ENCODE measurements around the gene DMRTC2. TPM values are rescaled to one million over a fixed set of nuclear protein-coding genes. Genes with fewer than 3 reads are reported as not detected.

Gene DMRTC2
- total and polyA plus RNA-seq, 4 experiments from 2014 or later = not detected

GRCh38 chr19:41887711-41888382, 43.0 kb downstream of the DMRTC2 start:
- H3K4me1 Mint-ChIP-seq = peaks cover 27 to 78% (median 56%) of the 10 kb centered on the region in 4 donors

GRCh38 chr19:41888926-41889325, 44.1 kb downstream of the DMRTC2 start:
- H3K36me3 ChIP-seq (ENCODE audit: insufficient read depth, low read length) = peaks cover 42% of the 10 kb centered on the region
- peaks cover 31 to 81% (median 58%) of the 10 kb centered on the region in 4 donors for H3K4me1 Mint-ChIP-seq
- peaks cover 42 to 61% of the 10 kb centered on the region in 2 donors for H3K36me3 Mint-ChIP-seq
- intact Hi-C loops (cut with micrococcal nuclease) = no loop called here
- H3K27me3 ChIP-seq (ENCODE audit: insufficient read depth, low read length) = no peaks in the 10 kb centered on the region
- DNase-seq = no peak
- H3K9me3 Mint-ChIP-seq = no peaks in the 10 kb centered on the region
- peak overlapping the region; percentile 27 for H3K27ac ChIP-seq (ENCODE audit: low read depth, low read length)
- H3K27me3 Mint-ChIP-seq = no peaks in the 10 kb centered on the region
- ChIA-PET CTCF (ENCODE audit: partially characterized antibody) (interaction anchor here (1.3 to 8.9 kb wide), 6 partner anchors 12 to 54 kb away, joined by 3 to 142 read pairs (median 4); partner anchors contain the start of genes CD79A and RPS19), POLR2A (ENCODE audit: partially characterized antibody) (interaction anchor here (1.2 to 13.9 kb wide), 11 partner anchors 15 to 287 kb away, joined by 3 to 579 read pairs (median 49); partner anchors contain the start of genes CD79A, ERFL, RABAC1 and RPS19)
- no peak overlapping the region for H3K4me3 ChIP-seq (ENCODE audit: low read length in 2 of 2)
- H3K4me3 Mint-ChIP-seq = peak overlapping the region in 7 of 8 donors; percentile 53 to 99 (median 94)
- H3K9me3 ChIP-seq (ENCODE audit: control insufficient read depth in 1 of 2, low read length in 2 of 2) = no peaks in the 10 kb centered on the region
- peak overlapping the region; percentile 53 to 98 (median 90) for H3K27ac Mint-ChIP-seq
- H3K4me1 ChIP-seq (ENCODE audit: insufficient read depth, low read length) = peaks cover 79% of the 10 kb centered on the region

More at GRCh38 chr19:41887711-41888382, 43.0 kb downstream of the DMRTC2 start:
- Histone ChIP-seq H3K9me3 (ENCODE audit: control insufficient read depth in 1 of 2, low read length in 2 of 2) (no peaks in the 10 kb centered on the region), H3K27ac (ENCODE audit: low read depth, low read length) (peak overlapping the region; percentile 82), H3K36me3 (ENCODE audit: insufficient read depth, low read length) (peaks cover 38% of the 10 kb centered on the region), H3K4me3 (ENCODE audit: low read length in 2 of 2) (peak overlapping the region; percentile 39 to 88), H3K27me3 (ENCODE audit: insufficient read depth, low read length) (no peaks in the 10 kb centered on the region), H3K4me1 (ENCODE audit: insufficient read depth, low read length) (peaks cover 74% of the 10 kb centered on the region)
- Mint-ChIP-seq H3K27ac (peak overlapping the region; percentile 90 to 99 (median 97)), H3K36me3 (peaks cover 42 to 64% of the 10 kb centered on the region in 2 donors), H3K4me3 (peak overlapping the region; percentile 86 to 99 (median 96)), H3K9me3 (no peaks in the 10 kb centered on the region), H3K27me3 (no peaks in the 10 kb centered on the region)
- peak; percentile 78 to 94 (median 82) for DNase-seq
- intact Hi-C loops (cut with micrococcal nuclease) = loop anchor here (1.0 to 2.0 kb wide), 7 partner anchors 13 to 71 kb away; partner anchors contain the start of genes ERFL, RABAC1 and RPS19
- POLR2A ChIA-PET (ENCODE audit: partially characterized antibody) = interaction anchor here (1.1 to 13.9 kb wide), 16 partner anchors 14 to 524 kb away, joined by 3 to 579 read pairs (median 10); partner anchors contain the start of genes CD79A, ERFL, RABAC1 and RPS19
- CTCF ChIA-PET (ENCODE audit: partially characterized antibody) = interaction anchor here (0.7 to 8.9 kb wide), 10 partner anchors 12 to 63 kb away, joined by 3 to 142 read pairs (median 4); partner anchors contain the start of genes CD79A, ERFL and RPS19

DNA sequence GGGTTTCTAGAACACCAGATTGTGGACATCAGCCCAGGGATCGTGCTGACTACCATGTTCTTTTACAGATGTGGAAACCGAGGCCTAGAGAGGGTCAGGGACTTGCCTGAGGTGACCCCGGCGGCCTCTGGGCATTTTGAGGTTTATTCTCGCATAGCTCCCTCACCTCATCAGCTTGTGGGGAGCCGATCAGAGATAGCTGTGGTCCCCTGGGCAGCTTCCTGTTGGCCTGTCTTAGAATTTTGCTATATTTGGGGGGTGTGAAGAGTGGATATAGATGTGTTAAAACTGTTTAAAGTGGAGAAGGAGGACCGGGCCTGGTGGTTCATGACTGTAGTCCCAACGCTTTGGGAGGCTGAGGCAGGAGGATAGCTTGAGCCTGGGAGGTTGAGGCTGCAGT, 45.1 kb downstream of the DMRTC2 start:
- peak overlapping the region; percentile 27 for H3K27ac ChIP-seq (ENCODE audit: low read depth, low read length)
- CTCF ChIA-PET (ENCODE audit: partially characterized antibody) = interaction anchor here (1.3 to 8.9 kb wide), 7 partner anchors 11 to 61 kb away, joined by 3 to 142 read pairs (median 4); partner anchors contain the start of genes CD79A and RPS19
- no peak for DNase-seq
- Mint-ChIP-seq H3K27ac (peak overlapping the region; percentile 57 to 98 (median 81)), H3K4me1 (peaks cover 33 to 86% (median 53%) of the 10 kb centered on the region in 4 donors), H3K27me3 (no peaks in the 10 kb centered on the region), H3K36me3 (peaks cover 46 to 58% of the 10 kb centered on the region in 2 donors), H3K4me3 (peak overlapping the region in 4 of 8 donors; percentile 49 to 62 (median 52)), H3K9me3 (no peaks in the 10 kb centered on the region)
- POLR2A ChIA-PET (ENCODE audit: partially characterized antibody) = interaction anchor here (1.1 to 13.9 kb wide), 6 partner anchors 14 to 50 kb away, joined by 3 to 579 read pairs (median 201); partner anchors contain the start of genes CD79A, ERFL and RPS19
- intact Hi-C loops (cut with micrococcal nuclease) = no loop called here
- no peaks in the 10 kb centered on the region for H3K27me3 ChIP-seq (ENCODE audit: insufficient read depth, low read length)
- H3K36me3 ChIP-seq (ENCODE audit: insufficient read depth, low read length) = peaks cover 52% of the 10 kb centered on the region
- H3K4me1 ChIP-seq (ENCODE audit: insufficient read depth, low read length) = peaks cover 86% of the 10 kb centered on the region
- H3K9me3 ChIP-seq (ENCODE audit: control insufficient read depth in 1 of 2, low read length in 2 of 2) = no peaks in the 10 kb centered on the region
- H3K4me3 ChIP-seq (ENCODE audit: low read length in 2 of 2) = no peak overlapping the region

DNA sequence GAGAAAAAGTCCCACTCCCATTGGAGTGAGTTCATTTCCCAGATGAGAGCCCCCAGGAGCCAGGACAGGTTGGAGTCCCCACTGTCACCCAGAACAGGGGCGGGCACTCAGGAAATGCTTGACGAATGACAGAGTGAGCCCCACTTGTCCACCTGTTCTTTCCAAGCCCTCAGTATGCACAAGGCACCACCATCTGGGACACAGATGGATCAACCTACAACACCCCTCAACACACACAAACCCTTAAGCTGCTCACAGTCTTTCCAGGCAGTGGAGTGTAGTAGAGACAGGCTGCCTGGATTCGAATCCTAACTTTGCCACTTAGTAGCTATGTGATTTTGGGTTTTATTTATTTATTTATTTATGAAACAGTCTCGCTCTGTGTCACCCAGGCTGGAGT, 46.1 kb downstream of the DMRTC2 start:
- intact Hi-C loops (cut with micrococcal nuclease) = no loop called here
- no peaks in the 10 kb centered on the region for H3K9me3 Mint-ChIP-seq
- CTCF ChIA-PET (ENCODE audit: partially characterized antibody) = interaction anchor here (0.8 to 8.9 kb wide), 3 partner anchors 17 to 60 kb away, joined by 4 to 142 read pairs (median 5); partner anchors contain the start of gene CD79A
- no peaks in the 10 kb centered on the region for H3K27me3 Mint-ChIP-seq
- Histone ChIP-seq H3K4me1 (ENCODE audit: insufficient read depth, low read length) (peaks cover 86% of the 10 kb centered on the region), H3K36me3 (ENCODE audit: insufficient read depth, low read length) (peaks cover 62% of the 10 kb centered on the region), H3K4me3 (ENCODE audit: low read length in 2 of 2) (no peak overlapping the region), H3K27me3 (ENCODE audit: insufficient read depth, low read length) (no peaks in the 10 kb centered on the region), H3K9me3 (ENCODE audit: control insufficient read depth in 1 of 2, low read length in 2 of 2) (no peaks in the 10 kb centered on the region), H3K27ac (ENCODE audit: low read depth, low read length) (no peak overlapping the region)
- H3K4me3 Mint-ChIP-seq = peak overlapping the region in 1 of 8 donors; percentile 13
- peak overlapping the region in 5 of 7 donors; percentile 42 to 90 (median 68) for H3K27ac Mint-ChIP-seq
- peaks cover 47 to 58% of the 10 kb centered on the region in 2 donors for H3K36me3 Mint-ChIP-seq
- no peak for DNase-seq
- POLR2A ChIA-PET (ENCODE audit: partially characterized antibody) = interaction anchor here (0.6 to 13.9 kb wide), 10 partner anchors 13 to 1288 kb away, joined by 3 to 579 read pairs (median 6); partner anchors contain the start of genes CD79A, ERFL and RPS19
- peaks cover 34 to 86% (median 51%) of the 10 kb centered on the region in 4 donors for H3K4me1 Mint-ChIP-seq

- Histone ChIP-seq H3K4me3 (ENCODE audit: low read length in 2 of 2) (no peak overlapping the region), H3K27me3 (ENCODE audit: insufficient read depth, low read length) (no peaks in the 10 kb centered on the region), H3K4me1 (ENCODE audit: insufficient read depth, low read length) (peaks cover 86% of the 10 kb centered on the region), H3K9me3 (ENCODE audit: control insufficient read depth in 1 of 2, low read length in 2 of 2) (no peaks in the 10 kb centered on the region), H3K36me3 (ENCODE audit: insufficient read depth, low read length) (peaks cover 70% of the 10 kb centered on the region), H3K27ac (ENCODE audit: low read depth, low read length) (peak overlapping the region; percentile 37)
- ChIA-PET CTCF (ENCODE audit: partially characterized antibody) (interaction anchor here (0.6 to 8.9 kb wide), 4 partner anchors 19 to 58 kb away, joined by 3 to 142 read pairs (median 4); partner anchors contain the start of genes CD79A and RPS19), POLR2A (ENCODE audit: partially characterized antibody) (interaction anchor here (1.5 to 13.9 kb wide), 7 partner anchors 9 to 54 kb away, joined by 3 to 579 read pairs (median 156); partner anchors contain the start of genes ARHGEF1, CD79A, ERFL and RPS19)
- Mint-ChIP-seq H3K4me3 (peak overlapping the region in 1 of 8 donors; percentile 53), H3K9me3 (no peaks in the 10 kb centered on the region), H3K36me3 (peaks cover 43 to 48% of the 10 kb centered on the region in 2 donors), H3K27ac (peak overlapping the region in 4 of 7 donors; percentile 13 to 93 (median 87)), H3K27me3 (no peaks in the 10 kb centered on the region), H3K4me1 (peaks cover 27 to 74% (median 42%) of the 10 kb centered on the region in 4 donors)
- intact Hi-C loops (cut with micrococcal nuclease) = no loop called here
- no peak for DNase-seq
Observed at GRCh38 chr19:41892173-41892902, 47.5 kb downstream of the DMRTC2 start.

GRCh38 chr19:41893899-41894298, 49.1 kb downstream of the DMRTC2 start:
- Mint-ChIP-seq H3K36me3 (peaks cover 49% of the 10 kb centered on the region in 2 donors), H3K9me3 (no peaks in the 10 kb centered on the region), H3K27ac (peak overlapping the region; percentile 68 to 94 (median 85)), H3K4me1 (peaks cover 24 to 77% (median 37%) of the 10 kb centered on the region in 4 donors), H3K4me3 (peak overlapping the region in 2 of 8 donors; percentile 42 to 47), H3K27me3 (no peaks in the 10 kb centered on the region)
- no peak overlapping the region for H3K27ac ChIP-seq (ENCODE audit: low read depth, low read length)
- DNase-seq = no peak
- ChIA-PET CTCF (ENCODE audit: partially characterized antibody) (no interaction called here), POLR2A (ENCODE audit: partially characterized antibody) (interaction anchor here (1.8 to 2.3 kb wide), 2 partner anchors 9 to 12 kb away, joined by 7 to 8 read pairs; no protein-coding TSS in a partner anchor)
- intact Hi-C loops (cut with micrococcal nuclease) = no loop called here
- H3K9me3 ChIP-seq (ENCODE audit: control insufficient read depth in 1 of 2, low read length in 2 of 2) = no peaks in the 10 kb centered on the region
- no peaks in the 10 kb centered on the region for H3K27me3 ChIP-seq (ENCODE audit: insufficient read depth, low read length)
- no peak overlapping the region for H3K4me3 ChIP-seq (ENCODE audit: low read length in 2 of 2)
- H3K36me3 ChIP-seq (ENCODE audit: insufficient read depth, low read length) = peaks cover 83% of the 10 kb centered on the region
- H3K4me1 ChIP-seq (ENCODE audit: insufficient read depth, low read length) = peaks cover 73% of the 10 kb centered on the region
